Measurements from ENCODE around the gene MTA1. TPM values are rescaled to one million over a fixed set of nuclear protein-coding genes. Genes with fewer than 3 reads are reported as not detected.
A peak's percentile ranks its signal among the peaks of the same experiment; 100 is the strongest.

The MTA1 gene
- total and polyA plus RNA-seq, 12 donors = 11.8 to 270 (median 59.5) TPM

GRCh38 chr14:105487986-105488777, 68.6 kb downstream of the MTA1 start:
- Histone ChIP-seq H3K4me3 (peak overlapping the region in 1 of 4 donors; percentile 44), H3K9me3 (replicated peaks in 1 of 3) (no peaks in the 10 kb centered on the region), H3K27me3 (peaks cover 11% of the 10 kb centered on the region), H3K27ac (peak overlapping the region in 2 of 5 donors; percentile 2 to 44), H3K4me1 (replicated peaks in 1 of 2) (peaks cover 7 to 35% of the 10 kb centered on the region in 2 donors), H3K36me3 (replicated peaks in 1 of 2) (no peaks in the 10 kb centered on the region)
- no peak for DNase-seq
- WGBS, 4 donors = 64 to 85% (median 70%) methylated on average over 12 to 26 of the region's 26 CpGs
- intact Hi-C loops (cut with DNase I) = loop anchor here (5.0 kb wide), 2 partner anchors 41 to 116 kb away; no protein-coding TSS in a partner anchor
- TF ChIP-seq POLR2A (IDR thresholded peaks at IDR 0.05) = no peak
- no peak for TF ChIP-seq CTCF (IDR thresholded peaks at IDR 0.05)

GRCh38 chr14:105488781-105489541, 69.3 kb downstream of the MTA1 start:
- H3K27me3 ChIP-seq = peaks cover 11% of the 10 kb centered on the region
- no peak for TF ChIP-seq POLR2A (IDR thresholded peaks at IDR 0.05)
- TF ChIP-seq CTCF (IDR thresholded peaks at IDR 0.05) = no peak
- H3K27ac ChIP-seq = peak overlapping the region in 1 of 5 donors; percentile 12
- 61 to 79% (median 70%) methylated on average over 9 to 20 of the region's 20 CpGs for WGBS, 4 donors
- no peaks in the 10 kb centered on the region for H3K9me3 ChIP-seq (replicated peaks in 1 of 3)
- H3K4me1 ChIP-seq (replicated peaks in 1 of 2) = peaks cover 7 to 35% of the 10 kb centered on the region in 2 donors
- peak in 2 of 7 donors; percentile 25 to 34 for DNase-seq
- H3K36me3 ChIP-seq (replicated peaks in 1 of 2) = no peaks in the 10 kb centered on the region
- intact Hi-C loops (cut with DNase I) = loop anchor here (5.0 kb wide), 2 partner anchors 42 to 117 kb away; no protein-coding TSS in a partner anchor
- H3K4me3 ChIP-seq = no peak overlapping the region

- TF ChIP-seq CTCF (IDR thresholded peaks at IDR 0.05) (peak; percentile 38 to 66 (median 63)), POLR2A (IDR thresholded peaks at IDR 0.05) (peak in 1 of 2 donors; percentile 31)
- WGBS, 4 donors = 1 to 4% (median 2%) methylated on average over 8 to 42 of the region's 44 CpGs
- H3K36me3 ChIP-seq (replicated peaks in 1 of 2) = no peaks in the 10 kb centered on the region
- peaks cover 11% of the 10 kb centered on the region for H3K27me3 ChIP-seq
- no peaks in the 10 kb centered on the region for H3K9me3 ChIP-seq (replicated peaks in 1 of 3)
- peak overlapping the region in 4 of 5 donors; percentile 82 to 91 (median 86) for H3K27ac ChIP-seq
- intact Hi-C loops (cut with DNase I) = loop anchor here (5.0 kb wide), 2 partner anchors 42 to 117 kb away; no protein-coding TSS in a partner anchor
- H3K4me1 ChIP-seq (replicated peaks in 1 of 2) = peaks cover 7 to 35% of the 10 kb centered on the region in 2 donors
- H3K4me3 ChIP-seq = peak overlapping the region in 2 of 4 donors; percentile 17 to 77
- peak; percentile 83 to 95 (median 86) for DNase-seq
Observed at GRCh38 chr14:105489542-105490266, 70.1 kb downstream of the MTA1 start.

Measured in adrenal gland (tissue), 12 donors.